K562 (cell line): ENCODE results near the gene CLIC1. TPM values are rescaled to one million over a fixed set of nuclear protein-coding genes. Genes with fewer than 3 reads are reported as not detected.

Source experiments
- DIDO1 ChIP-seq: fragments of 450-650 bp; IDR thresholded peaks from 2 replicates; pipeline ENCODE4 v1.6.1; 2016; ENCODE audit warnings: low read depth, missing biosample characterization, missing genetic modification characterization
- EWSR1 ChIP-seq: fragments of 450-650 bp; IDR thresholded peaks from 2 replicates; pipeline ENCODE4 v1.6.1; 2018; ENCODE audit warnings: borderline replicate concordance, mild to moderate bottlenecking, low read depth, moderate library complexity; ENCODE audit not compliant: partially characterized antibody
- FOXM1 ChIP-seq, 2 experiments: fragments of 450-650 bp in 1 of 2; sonication (generic) in 1 of 2; formaldehyde crosslinking in 1 of 2; IDR thresholded peaks; 2 replicates each; pipeline versions ENCODE4 v1.6.1 to v1.9.0; 2017 to 2022; ENCODE audit warnings: low read depth in 2 of 2, mild to moderate bottlenecking in 2 of 2, missing genetic modification reagents in 1 of 2, moderate library complexity in 1 of 2
- POLR2H ChIP-seq: IDR thresholded peaks from 2 replicates; pipeline ENCODE4 v1.6.1; 2016; ENCODE audit warnings: missing genetic modification characterization, low read depth, mild to moderate bottlenecking, control low read depth, missing compliant biosample characterization, moderate library complexity
- PRDM10 ChIP-seq: fragments of 450-650 bp; IDR thresholded peaks from 2 replicates; pipeline ENCODE4 v1.6.1; 2018; ENCODE audit not compliant: partially characterized antibody
- RBM15 ChIP-seq: fragments of 200-400 bp; formaldehyde crosslinking; IDR thresholded peaks from 2 replicates; pipeline ENCODE4 v1.6.1; 2018; ENCODE audit warnings: mild to moderate bottlenecking, low read length, moderate library complexity; ENCODE audit not compliant: insufficient read depth
- RFX5 ChIP-seq: IDR thresholded peaks from 2 replicates; pipeline ENCODE4 v1.6.1; 2011; ENCODE audit warnings: low read depth, mild to moderate bottlenecking, improper control_type of control experiment, low read length
- SMARCC2 ChIP-seq: fragments of 450-650 bp; IDR thresholded peaks from 2 replicates; pipeline ENCODE4 v1.6.1; 2017; ENCODE audit warnings: antibody characterized with exemption, moderate library complexity, mild to moderate bottlenecking, low read depth
- ZBTB7A ChIP-seq: IDR thresholded peaks from 2 replicates; pipeline ENCODE4 v1.6.1; 2011; ENCODE audit warnings: low read depth, mild to moderate bottlenecking, low read length, moderate library complexity, borderline replicate concordance; ENCODE audit not compliant: control insufficient read depth
- ZNF407 ChIP-seq: fragments of 450-650 bp; IDR thresholded peaks from 2 replicates; pipeline ENCODE4 v1.6.1; 2016; ENCODE audit warnings: low read depth
- ZNF41 ChIP-seq: fragments of 250-450 bp; sonication (Bioruptor Pico); conservative IDR thresholded peaks from 2 replicates; pipeline ENCODE4 v1.4.0; 2020; ENCODE audit warnings: mild to moderate bottlenecking
- polyA plus RNA-seq, 8 experiments: library from polyadenylated mRNA; depleted of rRNA in 4 of 8; stranded (reverse) in 5 of 8; unstranded in 3 of 8; fragments of >200 nt; fragmentation: Nextera tagmentation in 2 of 8; fragmentation: Illumina TruSeq in 1 of 8; extraction: Ambion mirVana in 2 of 8; extraction: Trizol in 1 of 8; gene quantifications; 2 replicates each; pipeline versions ENCODE4 v1.2.1 to v1.2.3, GENCODE V29; 2011 to 2014; ENCODE audit warnings: inconsistent platforms in 1 of 8, missing spikeins in 1 of 8
- total RNA-seq, 7 experiments: library from RNA; depleted of rRNA in 6 of 7; stranded (reverse); fragments of >200 nt in 6 of 7; fragmentation: Illumina TruSeq in 2 of 7; extraction: Trizol in 2 of 7; gene quantifications; 2 replicates each; pipeline versions ENCODE4 v1.2.1 to v1.2.3, GENCODE V29; 2011 to 2021; ENCODE audit warnings: low replicate concordance in 1 of 7
- TF ChIP-seq, protein P1 (sequence below): fragments of 250-450 bp; sonication (Bioruptor Pico); IDR thresholded peaks from 2 replicates; pipeline ENCODE4 v1.5.0; 2020; ENCODE audit warnings: mild to moderate bottlenecking, borderline replicate concordance

CLIC1 gene
- total and polyA plus RNA-seq, 9 of the 15 experiments (the other 6 are each of a cell fraction or from before 2014, with no cell fraction given), result 1,267 to 2,419 (median 1,808) TPM

DNA sequence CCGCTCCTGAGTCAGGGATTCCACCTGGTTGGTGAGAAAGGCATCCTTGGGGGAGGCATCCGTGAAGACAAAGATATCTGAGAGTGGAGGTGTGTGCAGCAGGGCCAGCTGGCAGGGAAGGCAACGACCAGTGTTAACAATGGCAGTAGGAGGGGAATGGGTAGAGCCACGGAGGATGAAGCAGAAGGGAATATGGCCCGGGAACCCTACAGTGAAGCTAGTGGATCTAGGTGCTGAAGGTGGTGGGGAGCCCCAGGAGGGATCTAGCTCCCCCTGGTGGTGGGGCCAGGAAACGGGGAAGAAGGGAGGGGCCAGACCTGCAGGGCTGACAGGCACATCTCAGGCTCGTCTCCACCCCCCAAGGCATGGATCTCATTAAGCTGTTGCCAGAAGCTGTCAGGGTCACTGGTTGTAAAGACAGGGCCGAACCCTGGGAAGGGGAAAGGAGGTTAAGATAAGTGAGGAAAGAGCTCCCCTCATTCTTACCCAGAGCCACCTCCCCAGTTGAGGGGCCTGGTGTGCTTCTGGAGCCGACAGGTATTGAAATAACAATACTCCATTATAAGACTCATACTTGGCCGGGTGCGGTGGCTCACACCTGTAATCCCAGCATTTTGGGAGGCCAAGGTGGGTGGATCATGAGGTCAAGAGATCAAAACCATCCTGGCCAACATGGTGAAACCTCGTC lies 33.5 kb upstream of the CLIC1 start (continued):
- TF ChIP-seq FOXM1 (IDR thresholded peaks at IDR 0.05; ENCODE audit: low read depth), result no peak
- TF ChIP-seq FOXM1 (CRISPR knock-in tag; IDR thresholded peaks at IDR 0.05; ENCODE audit: low read depth), result peak; percentile 70; the same call in 1 of the 2 replicates
- no peak for TF ChIP-seq EWSR1
- TF ChIP-seq ZNF41, result no peak
- no peak for TF ChIP-seq RBM15
- TF ChIP-seq RFX5, result no peak
- peak; percentile 79; the same call in 1 of the 2 replicates for TF ChIP-seq ZBTB7A
- no peak for TF ChIP-seq POLR2H
- no peak for TF ChIP-seq SMARCC2
- TF ChIP-seq, protein P1, sequence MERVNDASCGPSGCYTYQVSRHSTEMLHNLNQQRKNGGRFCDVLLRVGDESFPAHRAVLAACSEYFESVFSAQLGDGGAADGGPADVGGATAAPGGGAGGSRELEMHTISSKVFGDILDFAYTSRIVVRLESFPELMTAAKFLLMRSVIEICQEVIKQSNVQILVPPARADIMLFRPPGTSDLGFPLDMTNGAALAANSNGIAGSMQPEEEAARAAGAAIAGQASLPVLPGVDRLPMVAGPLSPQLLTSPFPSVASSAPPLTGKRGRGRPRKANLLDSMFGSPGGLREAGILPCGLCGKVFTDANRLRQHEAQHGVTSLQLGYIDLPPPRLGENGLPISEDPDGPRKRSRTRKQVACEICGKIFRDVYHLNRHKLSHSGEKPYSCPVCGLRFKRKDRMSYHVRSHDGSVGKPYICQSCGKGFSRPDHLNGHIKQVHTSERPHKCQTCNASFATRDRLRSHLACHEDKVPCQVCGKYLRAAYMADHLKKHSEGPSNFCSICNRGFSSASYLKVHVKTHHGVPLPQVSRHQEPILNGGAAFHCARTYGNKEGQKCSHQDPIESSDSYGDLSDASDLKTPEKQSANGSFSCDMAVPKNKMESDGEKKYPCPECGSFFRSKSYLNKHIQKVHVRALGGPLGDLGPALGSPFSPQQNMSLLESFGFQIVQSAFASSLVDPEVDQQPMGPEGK (CRISPR knock-in tag), result no peak
- TF ChIP-seq ZNF407, result no peak
- no peak for TF ChIP-seq PRDM10
- 0 out of 2 replicates have a peak, but pooled peaks have one; percentile 14 for TF ChIP-seq DIDO1 (tag)
